ENCODE results near the gene MED13L.
"Not testable (repeated sequence)": the region's sequence is repeated elsewhere in the genome, so short reads cannot be mapped to it uniquely, and the experiment has no call there.

Gene MED13L

DNA sequence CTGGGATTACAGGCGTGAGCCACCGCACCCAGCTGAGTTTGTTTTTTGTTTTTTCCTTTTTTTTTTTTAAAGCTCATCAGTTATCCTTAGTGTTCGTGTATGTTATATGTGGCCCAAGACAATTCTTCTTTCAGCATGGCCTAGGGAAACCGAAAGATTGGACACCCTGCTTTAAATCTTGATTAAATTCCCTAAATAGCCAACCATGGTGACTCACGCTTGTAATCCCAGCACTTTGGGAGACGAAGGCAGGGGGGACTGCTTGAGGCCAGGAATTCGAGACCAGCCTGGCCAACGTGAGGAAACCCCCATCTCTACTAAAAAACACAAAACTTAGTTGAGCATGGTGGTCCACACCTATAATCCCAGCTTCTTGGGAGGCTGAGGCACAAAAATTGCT, 131.1 kb downstream of the MED13L start:
- no peak for DNase-seq

DNA sequence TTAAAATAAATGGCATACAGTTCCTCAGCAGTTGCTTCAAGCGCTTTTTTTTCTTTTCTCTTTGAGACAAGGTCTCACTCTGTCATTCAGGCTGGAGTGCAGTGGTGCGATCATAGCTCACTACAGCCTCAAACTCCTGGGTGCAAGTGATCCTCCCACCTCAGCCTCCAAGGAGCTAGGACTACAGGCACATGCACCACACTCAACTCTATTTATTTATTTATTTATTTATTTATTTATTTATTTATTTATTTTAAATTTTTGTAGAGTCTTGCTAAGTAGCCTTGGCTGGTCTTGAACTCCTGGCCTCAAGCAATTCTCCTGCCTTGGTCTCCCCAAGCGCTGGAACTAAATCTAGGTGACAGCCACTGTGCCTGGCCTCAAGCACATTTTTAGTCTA, 132.0 kb downstream of the MED13L start:
- no peak for DNase-seq

GRCh38 chr12:116144384-116144783, 133.1 kb downstream of the MED13L start:
- DNase-seq: no peak

- DNase-seq: no peak
Observed at GRCh38 chr12:116143909-116144308, 133.6 kb downstream of the MED13L start.

DNA sequence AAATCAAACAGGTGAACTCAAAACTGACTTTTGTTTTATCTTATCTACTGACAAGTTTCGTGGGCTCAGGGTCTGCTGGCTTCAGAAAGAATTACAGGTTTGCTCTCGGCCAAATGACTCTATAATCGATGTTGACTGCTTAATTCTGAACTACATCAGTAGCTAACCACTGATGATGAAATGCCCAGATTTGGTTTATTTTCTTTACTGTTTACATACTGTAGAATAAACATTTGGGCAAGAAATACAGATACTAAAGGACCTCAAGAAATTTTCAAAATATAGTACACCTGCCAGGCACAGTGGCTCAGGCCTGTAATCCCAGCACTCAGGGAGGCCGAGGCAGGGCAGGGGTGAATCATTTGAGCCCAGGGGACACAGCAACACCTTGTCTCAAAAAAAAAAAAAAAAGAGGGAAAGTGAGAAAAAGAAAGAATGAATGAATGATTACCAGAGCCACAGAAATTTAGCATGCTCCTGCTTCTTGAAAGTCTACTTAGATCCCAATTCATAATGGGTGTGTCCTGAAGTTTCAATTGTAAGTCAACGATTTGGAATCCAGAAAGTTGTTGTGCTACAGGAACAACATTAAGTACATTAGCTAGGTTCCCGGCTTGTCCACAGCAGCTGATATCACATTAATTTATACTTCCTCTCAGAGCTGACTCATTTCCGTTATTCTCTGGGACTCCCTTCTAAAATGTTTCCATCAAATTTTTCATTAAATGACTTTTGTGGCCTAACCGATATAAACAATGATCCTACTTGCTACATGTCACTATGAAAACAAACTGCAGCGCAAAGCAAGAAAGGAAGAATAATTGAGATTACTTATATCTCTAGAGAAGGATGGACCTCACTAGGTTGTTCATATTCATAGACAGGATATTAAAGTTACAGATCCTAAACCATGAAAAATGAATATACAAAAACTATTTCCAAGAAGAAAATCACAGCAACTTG, 134.3 kb downstream of the MED13L start:
- DNase-seq: no peak

DNA sequence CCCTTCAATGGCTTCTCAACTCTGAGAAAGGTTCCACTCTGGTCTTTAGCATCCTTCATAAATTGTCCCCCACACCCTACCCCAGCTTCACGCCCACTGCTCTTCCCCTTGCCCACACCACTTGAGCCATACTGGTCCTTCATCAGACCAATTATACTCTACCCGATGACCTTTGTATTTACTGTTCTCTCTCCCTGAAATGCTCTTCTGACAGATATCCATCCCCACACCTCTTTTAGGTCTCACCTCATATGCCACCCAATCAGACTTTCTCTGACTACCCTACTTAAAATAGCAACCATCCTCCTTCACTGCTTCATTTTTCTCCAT, 135.7 kb downstream of the MED13L start:
- DNase-seq: no peak

- DNase-seq: no peak
Observed at GRCh38 chr12:116141110-116141832, 136.2 kb downstream of the MED13L start.

- DNase-seq: no peak
Observed at GRCh38 chr12:116140529-116140928, 137.0 kb downstream of the MED13L start.

GRCh38 chr12:116138781-116139180, 138.7 kb downstream of the MED13L start:
- no peak for DNase-seq

DNA sequence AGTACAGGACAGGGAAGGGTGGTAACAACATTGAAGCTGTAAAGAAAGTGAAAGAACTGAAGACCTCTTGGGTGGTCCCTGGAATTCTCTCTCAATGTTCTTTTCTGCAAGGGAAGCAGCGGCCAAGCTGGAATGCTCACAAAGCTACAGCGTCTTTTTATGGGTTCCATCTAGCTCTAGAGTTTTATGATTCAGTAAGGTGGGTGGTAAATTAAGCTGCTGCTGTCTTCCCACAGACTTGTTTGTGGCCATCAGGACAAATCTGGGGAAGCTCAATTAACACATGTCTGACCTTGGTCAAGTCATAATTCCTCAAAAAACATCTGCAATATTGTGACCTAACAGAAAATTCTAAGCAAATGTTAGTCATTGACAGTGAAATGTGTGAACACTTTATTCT, 139.1 kb downstream of the MED13L start:
- DNase-seq: no peak

DNA sequence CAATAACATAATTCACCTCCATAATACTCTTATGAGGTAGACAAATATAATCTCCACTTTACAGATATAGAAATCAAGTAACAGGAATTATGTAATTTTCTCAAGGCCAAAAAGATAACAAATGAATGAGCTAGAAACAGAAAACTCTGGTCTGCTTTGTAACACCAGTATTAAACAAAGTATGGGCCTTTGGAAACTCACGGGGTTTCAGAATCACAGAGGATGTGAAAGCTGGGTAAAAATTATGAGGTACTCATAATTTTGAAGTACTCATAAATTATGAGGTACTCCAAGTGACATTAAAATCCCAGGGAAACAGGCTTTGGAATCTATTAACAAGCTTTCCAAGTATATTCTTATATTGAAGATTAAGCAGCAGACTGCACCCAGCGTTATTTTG, 140.2 kb downstream of the MED13L start:
- DNase-seq: no peak

GRCh38 chr12:116136340-116136739, 141.2 kb downstream of the MED13L start:
- no peak for DNase-seq

DNA sequence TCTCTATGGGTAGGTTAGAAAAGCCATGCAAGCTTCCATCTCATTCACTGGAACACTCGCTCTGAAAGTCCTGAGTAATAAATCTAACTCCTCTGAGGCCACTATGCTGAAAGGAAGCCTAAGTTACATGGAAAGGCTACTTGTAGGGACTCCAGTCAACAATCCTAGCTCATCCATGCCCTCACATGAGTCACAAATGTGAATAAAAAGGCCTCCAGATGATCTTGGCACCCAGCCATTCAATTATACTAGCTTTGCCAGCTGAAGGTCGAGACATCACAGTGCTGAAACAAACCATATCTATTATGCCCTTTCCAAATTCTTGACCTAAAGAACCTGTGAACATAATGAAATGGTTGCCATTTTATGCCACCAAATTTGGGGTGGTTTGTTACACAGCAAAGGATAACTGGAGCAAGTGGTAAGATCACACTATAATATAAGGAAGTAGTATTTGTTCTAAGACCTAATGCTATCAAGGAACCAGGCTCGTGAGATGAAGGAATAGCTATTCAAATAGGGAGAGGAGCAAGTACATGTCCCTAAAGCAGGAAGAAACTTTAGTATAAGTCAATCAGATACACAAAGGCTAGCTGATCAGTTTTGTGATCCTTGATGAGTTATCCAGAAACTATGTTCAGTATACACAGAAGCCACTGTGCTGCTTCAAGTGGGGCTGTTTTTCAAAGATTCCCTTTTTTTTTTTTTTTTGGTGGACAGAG, 142.1 kb downstream of the MED13L start:
- DNase-seq: no peak

GRCh38 chr12:116133636-116134214, 143.8 kb downstream of the MED13L start:
- DNase-seq: no peak

- DNase-seq: no peak
Observed at GRCh38 chr12:116133149-116133548, 144.3 kb downstream of the MED13L start.

DNA sequence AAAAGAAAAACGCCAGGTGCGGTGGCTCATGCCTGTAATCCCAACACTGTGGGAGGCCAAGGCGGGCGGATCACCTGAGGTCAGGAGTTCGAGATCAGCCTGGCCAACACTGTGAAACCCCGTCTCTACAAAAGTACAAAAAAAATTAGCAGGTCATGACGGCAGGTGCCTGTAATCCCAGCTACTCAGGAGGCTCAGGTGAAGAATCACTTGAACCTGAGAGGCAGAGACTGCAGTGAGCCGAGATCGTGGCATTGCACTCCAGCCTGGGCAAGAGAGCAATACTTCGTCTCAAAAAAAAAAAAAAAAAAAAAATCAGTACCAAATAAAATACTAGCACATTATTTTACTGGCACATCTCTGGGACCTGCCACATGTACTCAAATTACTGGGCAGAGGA, 145.5 kb downstream of the MED13L start:
- not testable (repeated sequence) for DNase-seq

DNA sequence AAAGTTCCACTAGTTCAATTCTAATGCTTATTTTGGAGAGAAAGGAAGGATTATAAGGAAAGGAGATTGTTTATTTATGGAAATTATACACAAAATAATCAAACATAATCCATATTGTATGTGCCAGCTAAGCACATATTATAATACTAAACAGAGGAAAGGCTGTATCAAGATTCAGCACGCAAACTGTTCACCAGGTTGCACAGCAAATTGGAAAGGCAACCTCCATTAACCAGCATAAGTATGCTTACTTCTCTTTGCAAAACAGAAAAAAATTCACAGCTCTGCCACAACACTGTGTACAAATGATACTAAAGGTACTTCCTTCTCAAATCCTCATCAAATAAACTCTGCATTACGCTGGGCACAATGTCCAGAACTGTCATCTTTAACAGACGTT, 146.3 kb downstream of the MED13L start:
- DNase-seq: no peak

DNA sequence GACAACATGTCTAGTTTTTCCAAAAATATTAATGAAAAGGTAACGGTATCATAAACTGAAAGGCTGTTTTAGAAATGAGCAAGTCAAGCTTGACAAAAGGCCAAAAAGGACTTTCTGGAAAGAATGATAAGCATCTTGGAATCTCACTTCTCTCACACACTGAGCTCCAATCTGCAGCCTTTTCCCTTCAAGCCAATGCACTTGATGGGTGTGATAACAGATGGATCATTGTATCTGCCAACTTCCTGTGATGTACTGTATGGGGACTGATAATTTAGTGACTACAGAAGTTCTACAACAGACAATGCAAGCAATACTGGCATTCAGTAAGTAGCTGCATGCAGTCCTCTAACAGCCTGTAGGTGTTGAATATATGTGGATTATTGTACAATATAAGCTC, 147.1 kb downstream of the MED13L start:
- DNase-seq: no peak

- DNase-seq: no peak
Observed at GRCh38 chr12:116128779-116129178, 148.7 kb downstream of the MED13L start.

DNA sequence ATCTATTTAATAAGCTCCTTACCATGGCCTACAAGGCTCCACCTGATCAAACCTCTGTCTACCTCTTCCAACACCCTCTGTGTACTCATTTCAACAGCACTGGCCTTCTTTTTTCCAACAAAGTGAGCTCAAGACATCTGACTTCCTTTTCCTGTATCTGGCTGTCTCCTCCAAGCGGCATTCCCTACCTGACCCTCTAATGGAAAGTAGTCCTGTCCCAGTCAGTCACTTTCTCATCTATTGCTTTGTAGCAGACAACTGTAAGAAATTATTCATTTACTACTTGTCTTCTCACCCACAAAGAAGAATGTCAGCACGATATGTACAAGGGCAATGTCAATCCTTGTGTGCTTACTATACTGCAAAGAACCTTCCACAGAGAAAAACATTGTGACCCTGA, 149.6 kb downstream of the MED13L start:
- no peak for DNase-seq

GRCh38 chr12:116126610-116127009, 150.9 kb downstream of the MED13L start:
- DNase-seq: no peak

- no peak for DNase-seq
Observed at GRCh38 chr12:116125956-116126566, 151.4 kb downstream of the MED13L start.

GRCh38 chr12:116125084-116125483, 152.4 kb downstream of the MED13L start:
- no peak for DNase-seq

All from NCI-H1436 treated with DMSO at 0.1 percent for 48 hours (cell line).